Adrenal gland (tissue), 5 donors: ENCODE results near the gene NOL4L.

ENCODE experiments used
- POLR2A ChIP-seq, 2 donors: fragments of 450-650 bp; IDR thresholded peaks; one replicate each; pipeline ENCODE4 v1.6.1; 2017; ENCODE audit warnings: antibody characterized with exemption in 2 of 2, mild to moderate bottlenecking in 2 of 2, moderate library complexity in 1 of 2
- TF ChIP-seq, protein P1 (sequence below), 6 experiments: fragments of 450-650 bp in 4 of 6; fragments of 200-600 bp in 2 of 6; sonication (generic) in 1 of 6; IDR thresholded peaks; 1 replicate in 5 of 6; 2 replicates in 1 of 6; pipeline versions ENCODE4 v1.5.1 to v1.8.0; 2016 to 2021; ENCODE audit warnings: antibody characterized with exemption in 6 of 6, mild to moderate bottlenecking in 2 of 6, moderate library complexity in 1 of 6
- donor health status: DM: no; HTN: no; CAD: no.

DNA sequence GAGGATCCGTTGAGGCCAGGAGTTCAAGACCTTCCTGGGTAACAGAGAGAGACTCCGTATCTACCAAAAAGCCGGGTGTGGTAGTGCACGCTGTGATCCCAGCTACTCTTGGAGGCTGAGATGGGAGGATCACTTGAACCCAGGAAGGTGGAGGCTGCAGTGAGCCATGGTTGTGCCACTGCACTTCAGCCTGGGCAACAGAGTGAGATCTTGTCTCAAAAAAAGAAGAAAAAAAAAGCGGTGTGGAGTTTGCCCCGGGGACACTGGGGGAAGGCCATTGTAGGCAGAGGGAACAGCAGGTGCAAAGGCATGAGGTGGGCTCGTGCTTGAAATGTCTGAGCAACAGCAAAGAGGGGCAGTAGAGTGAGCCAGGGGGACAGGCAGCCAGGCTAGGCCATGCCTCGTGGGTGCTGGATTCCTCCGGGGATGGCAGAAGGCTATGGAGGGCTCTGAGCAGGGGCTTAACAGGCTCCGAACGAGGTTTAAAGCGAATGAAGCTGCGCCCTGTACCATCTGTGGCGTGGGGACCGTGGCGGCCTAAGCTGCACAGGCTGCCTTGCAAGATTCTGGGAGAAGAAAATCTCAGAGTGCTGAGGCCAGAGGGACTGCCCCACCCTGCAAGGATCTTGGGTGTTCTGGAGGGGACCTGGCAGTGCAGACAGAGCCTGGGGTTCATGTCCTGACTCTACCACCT lies 36.9 kb upstream of the NOL4L start:
- TF ChIP-seq, protein P1, sequence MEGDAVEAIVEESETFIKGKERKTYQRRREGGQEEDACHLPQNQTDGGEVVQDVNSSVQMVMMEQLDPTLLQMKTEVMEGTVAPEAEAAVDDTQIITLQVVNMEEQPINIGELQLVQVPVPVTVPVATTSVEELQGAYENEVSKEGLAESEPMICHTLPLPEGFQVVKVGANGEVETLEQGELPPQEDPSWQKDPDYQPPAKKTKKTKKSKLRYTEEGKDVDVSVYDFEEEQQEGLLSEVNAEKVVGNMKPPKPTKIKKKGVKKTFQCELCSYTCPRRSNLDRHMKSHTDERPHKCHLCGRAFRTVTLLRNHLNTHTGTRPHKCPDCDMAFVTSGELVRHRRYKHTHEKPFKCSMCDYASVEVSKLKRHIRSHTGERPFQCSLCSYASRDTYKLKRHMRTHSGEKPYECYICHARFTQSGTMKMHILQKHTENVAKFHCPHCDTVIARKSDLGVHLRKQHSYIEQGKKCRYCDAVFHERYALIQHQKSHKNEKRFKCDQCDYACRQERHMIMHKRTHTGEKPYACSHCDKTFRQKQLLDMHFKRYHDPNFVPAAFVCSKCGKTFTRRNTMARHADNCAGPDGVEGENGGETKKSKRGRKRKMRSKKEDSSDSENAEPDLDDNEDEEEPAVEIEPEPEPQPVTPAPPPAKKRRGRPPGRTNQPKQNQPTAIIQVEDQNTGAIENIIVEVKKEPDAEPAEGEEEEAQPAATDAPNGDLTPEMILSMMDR (IDR thresholded peaks at IDR 0.05): no peak
- no peak for TF ChIP-seq POLR2A (IDR thresholded peaks at IDR 0.05)
